ENCODE measurements around the gene PIGR. TPM values are rescaled to one million over a fixed set of nuclear protein-coding genes. Genes with fewer than 3 reads are reported as not detected.

The PIGR gene
- total and polyA plus RNA-seq, 9 of the 15 experiments (the other 6 are each of a cell fraction or from before 2014, with no cell fraction given), result 0.01 to 1.5 (median 0.03) TPM; not detected in 4

DNA sequence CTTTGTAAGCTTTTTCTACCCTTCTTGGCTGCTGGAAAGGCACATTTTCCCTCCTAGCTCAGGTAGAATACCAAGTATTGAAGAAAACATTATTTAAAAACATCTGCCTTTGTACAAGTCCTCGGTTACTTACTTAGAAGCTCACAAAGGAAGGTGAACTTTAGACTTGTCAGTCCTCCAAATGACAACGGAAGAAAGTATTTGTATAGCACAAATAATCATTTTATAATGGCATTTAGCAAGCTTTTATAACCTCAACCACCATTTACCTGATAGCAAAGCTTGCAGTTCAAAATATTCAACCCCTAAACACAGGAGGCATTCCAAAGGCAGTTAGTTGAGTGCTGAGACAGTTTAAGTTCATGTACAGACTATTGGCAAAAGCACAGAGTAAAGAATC lies 26.5 kb upstream of the PIGR start:
- 5% methylated on average over 2 of the region's 2 CpGs for WGBS (ENCODE audit: insufficient coverage, low coverage, missing lambda C conversion rate)
- Histone ChIP-seq H3K36me3 (ENCODE audit: control insufficient read depth, insufficient read depth, low read length) (no peaks in the 10 kb centered on the region), H3K9me1 (ENCODE audit: control insufficient read depth, insufficient read depth, low read length) (no peaks in the 10 kb centered on the region), H3K9ac (ENCODE audit: insufficient read depth in 1 of 2, low read depth in 2 of 2, low read length in 2 of 2) (no peak overlapping the region), H2AFZ (ENCODE audit: low read depth, low read length) (peak overlapping the region; percentile 18; the same call in 1 of the 2 replicates), H3K27me3 (ENCODE audit: control insufficient read depth in 2 of 2, insufficient read depth in 2 of 2, low read length in 2 of 2) (peaks cover 12 to 21% of the 10 kb centered on the region in 2 experiments; a peak in 4 of 5 replicates), H3K4me3 (no peak overlapping the region), H3K79me2 (ENCODE audit: control insufficient read depth, insufficient read depth, low read length) (no peaks in the 10 kb centered on the region), H3K27ac (ENCODE audit: extremely low read depth, low read depth, low read length) (no peak overlapping the region), H3K9me3 (replicated peaks; ENCODE audit: control insufficient read depth, insufficient read depth, low read depth, low read length) (no peaks in the 10 kb centered on the region), H3K4me2 (ENCODE audit: insufficient read depth, low read length) (no peak overlapping the region), H4K20me1 (replicated peaks; ENCODE audit: control insufficient read depth, insufficient read depth, low read length) (no peaks in the 10 kb centered on the region), H3K4me1 (replicated peaks in 1 of 2; ENCODE audit: control insufficient read depth in 2 of 2, insufficient read depth in 2 of 2, low read length in 2 of 2) (no peaks in the 10 kb centered on the region)
- no TSS peak for BruUV-seq (replicated peaks)
- POLR2A ChIA-PET, result interaction anchor here (0.7 to 2.1 kb wide), 8 partner anchors 10 to 531 kb away, joined by 3 to 8 read pairs (median 3); no protein-coding TSS in a partner anchor
- ATAC-seq, result no peak
- in situ Hi-C loops (cut with MboI) (no loop called here), intact Hi-C loops (cut with micrococcal nuclease) (loop anchor here (10.0 kb wide), 1 partner anchor 478 kb away; no protein-coding TSS in a partner anchor)
- CTCF ChIA-PET (ENCODE audit: low intra/inter-chr PET ratio), result interaction anchor here (0.7 kb wide), 1 partner anchor 38 kb away, joined by 3 read pairs; no protein-coding TSS in a partner anchor
- FAIRE-seq, result peak; percentile 29
- DNase-seq (ENCODE audit: extremely low read depth in 1 of 4, low spot score in 3 of 4), result no peak
- no peak for TF ChIP-seq SREBF2 (CRISPR knock-in tag; IDR thresholded peaks at IDR 0.05)
- TF ChIP-seq ETV5 (CRISPR knock-in tag; IDR thresholded peaks at IDR 0.05; ENCODE audit: low read depth), result no peak
- no peak for TF ChIP-seq KAT7 (CRISPR knock-in tag; IDR thresholded peaks at IDR 0.05; ENCODE audit: borderline replicate concordance)
- TF ChIP-seq, protein P1, sequence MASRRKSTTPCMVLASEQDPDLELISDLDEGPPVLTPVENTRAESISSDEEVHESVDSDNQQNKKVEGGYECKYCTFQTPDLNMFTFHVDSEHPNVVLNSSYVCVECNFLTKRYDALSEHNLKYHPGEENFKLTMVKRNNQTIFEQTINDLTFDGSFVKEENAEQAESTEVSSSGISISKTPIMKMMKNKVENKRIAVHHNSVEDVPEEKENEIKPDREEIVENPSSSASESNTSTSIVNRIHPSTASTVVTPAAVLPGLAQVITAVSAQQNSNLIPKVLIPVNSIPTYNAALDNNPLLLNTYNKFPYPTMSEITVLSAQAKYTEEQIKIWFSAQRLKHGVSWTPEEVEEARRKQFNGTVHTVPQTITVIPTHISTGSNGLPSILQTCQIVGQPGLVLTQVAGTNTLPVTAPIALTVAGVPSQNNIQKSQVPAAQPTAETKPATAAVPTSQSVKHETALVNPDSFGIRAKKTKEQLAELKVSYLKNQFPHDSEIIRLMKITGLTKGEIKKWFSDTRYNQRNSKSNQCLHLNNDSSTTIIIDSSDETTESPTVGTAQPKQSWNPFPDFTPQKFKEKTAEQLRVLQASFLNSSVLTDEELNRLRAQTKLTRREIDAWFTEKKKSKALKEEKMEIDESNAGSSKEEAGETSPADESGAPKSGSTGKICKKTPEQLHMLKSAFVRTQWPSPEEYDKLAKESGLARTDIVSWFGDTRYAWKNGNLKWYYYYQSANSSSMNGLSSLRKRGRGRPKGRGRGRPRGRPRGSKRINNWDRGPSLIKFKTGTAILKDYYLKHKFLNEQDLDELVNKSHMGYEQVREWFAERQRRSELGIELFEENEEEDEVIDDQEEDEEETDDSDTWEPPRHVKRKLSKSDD (conservative IDR thresholded peaks at IDR 0.05; ENCODE audit: low read length), result no peak
- TF ChIP-seq, protein P2, sequence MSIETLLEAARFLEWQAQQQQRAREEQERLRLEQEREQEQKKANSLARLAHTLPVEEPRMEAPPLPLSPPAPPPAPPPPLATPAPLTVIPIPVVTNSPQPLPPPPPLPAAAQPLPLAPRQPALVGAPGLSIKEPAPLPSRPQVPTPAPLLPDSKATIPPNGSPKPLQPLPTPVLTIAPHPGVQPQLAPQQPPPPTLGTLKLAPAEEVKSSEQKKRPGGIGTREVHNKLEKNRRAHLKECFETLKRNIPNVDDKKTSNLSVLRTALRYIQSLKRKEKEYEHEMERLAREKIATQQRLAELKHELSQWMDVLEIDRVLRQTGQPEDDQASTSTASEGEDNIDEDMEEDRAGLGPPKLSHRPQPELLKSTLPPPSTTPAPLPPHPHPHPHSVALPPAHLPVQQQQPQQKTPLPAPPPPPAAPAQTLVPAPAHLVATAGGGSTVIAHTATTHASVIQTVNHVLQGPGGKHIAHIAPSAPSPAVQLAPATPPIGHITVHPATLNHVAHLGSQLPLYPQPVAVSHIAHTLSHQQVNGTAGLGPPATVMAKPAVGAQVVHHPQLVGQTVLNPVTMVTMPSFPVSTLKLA (conservative IDR thresholded peaks at IDR 0.05), result no peak
- TF ChIP-seq SP1 (CRISPR knock-in tag; IDR thresholded peaks at IDR 0.05), result no peak
- no peak for TF ChIP-seq ZNF644 (tag; IDR thresholded peaks at IDR 0.05; ENCODE audit: low read depth)
- TF ChIP-seq, protein P3, sequence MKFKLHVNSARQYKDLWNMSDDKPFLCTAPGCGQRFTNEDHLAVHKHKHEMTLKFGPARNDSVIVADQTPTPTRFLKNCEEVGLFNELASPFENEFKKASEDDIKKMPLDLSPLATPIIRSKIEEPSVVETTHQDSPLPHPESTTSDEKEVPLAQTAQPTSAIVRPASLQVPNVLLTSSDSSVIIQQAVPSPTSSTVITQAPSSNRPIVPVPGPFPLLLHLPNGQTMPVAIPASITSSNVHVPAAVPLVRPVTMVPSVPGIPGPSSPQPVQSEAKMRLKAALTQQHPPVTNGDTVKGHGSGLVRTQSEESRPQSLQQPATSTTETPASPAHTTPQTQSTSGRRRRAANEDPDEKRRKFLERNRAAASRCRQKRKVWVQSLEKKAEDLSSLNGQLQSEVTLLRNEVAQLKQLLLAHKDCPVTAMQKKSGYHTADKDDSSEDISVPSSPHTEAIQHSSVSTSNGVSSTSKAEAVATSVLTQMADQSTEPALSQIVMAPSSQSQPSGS (CRISPR knock-in tag; IDR thresholded peaks at IDR 0.05), result no peak
- TF ChIP-seq, protein P4, sequence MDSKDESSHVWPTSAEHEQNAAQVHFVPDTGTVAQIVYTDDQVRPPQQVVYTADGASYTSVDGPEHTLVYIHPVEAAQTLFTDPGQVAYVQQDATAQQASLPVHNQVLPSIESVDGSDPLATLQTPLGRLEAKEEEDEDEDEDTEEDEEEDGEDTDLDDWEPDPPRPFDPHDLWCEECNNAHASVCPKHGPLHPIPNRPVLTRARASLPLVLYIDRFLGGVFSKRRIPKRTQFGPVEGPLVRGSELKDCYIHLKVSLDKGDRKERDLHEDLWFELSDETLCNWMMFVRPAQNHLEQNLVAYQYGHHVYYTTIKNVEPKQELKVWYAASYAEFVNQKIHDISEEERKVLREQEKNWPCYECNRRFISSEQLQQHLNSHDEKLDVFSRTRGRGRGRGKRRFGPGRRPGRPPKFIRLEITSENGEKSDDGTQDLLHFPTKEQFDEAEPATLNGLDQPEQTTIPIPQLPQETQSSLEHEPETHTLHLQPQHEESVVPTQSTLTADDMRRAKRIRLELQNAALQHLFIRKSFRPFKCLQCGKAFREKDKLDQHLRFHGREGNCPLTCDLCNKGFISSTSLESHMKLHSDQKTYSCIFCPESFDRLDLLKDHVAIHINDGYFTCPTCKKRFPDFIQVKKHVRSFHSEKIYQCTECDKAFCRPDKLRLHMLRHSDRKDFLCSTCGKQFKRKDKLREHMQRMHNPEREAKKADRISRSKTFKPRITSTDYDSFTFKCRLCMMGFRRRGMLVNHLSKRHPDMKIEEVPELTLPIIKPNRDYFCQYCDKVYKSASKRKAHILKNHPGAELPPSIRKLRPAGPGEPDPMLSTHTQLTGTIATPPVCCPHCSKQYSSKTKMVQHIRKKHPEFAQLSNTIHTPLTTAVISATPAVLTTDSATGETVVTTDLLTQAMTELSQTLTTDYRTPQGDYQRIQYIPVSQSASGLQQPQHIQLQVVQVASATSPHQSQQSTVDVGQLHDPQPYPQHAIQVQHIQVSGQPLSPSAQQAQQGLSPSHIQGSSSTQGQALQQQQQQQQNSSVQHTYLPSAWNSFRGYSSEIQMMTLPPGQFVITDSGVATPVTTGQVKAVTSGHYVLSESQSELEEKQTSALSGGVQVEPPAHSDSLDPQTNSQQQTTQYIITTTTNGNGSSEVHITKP (IDR thresholded peaks at IDR 0.05; ENCODE audit: partially characterized antibody), result no peak
- no peak for TF ChIP-seq BRD4 (IDR thresholded peaks at IDR 0.05)
- TF ChIP-seq MEF2A (IDR thresholded peaks at IDR 0.05; ENCODE audit: control insufficient read depth, low read depth, low read length), result no peak
- TF ChIP-seq NFRKB (IDR thresholded peaks at IDR 0.05; ENCODE audit: low read depth), result no peak
